Cardiac muscle cell (in vitro differentiated cells and primary cell): Measurements from ENCODE around the gene NTNG1. TPM values are rescaled to one million over a fixed set of nuclear protein-coding genes. Genes with fewer than 3 reads are reported as not detected.

Source experiments
- DNase-seq, 2 donors: peaks; one replicate each; pipeline versions ENCODE4 v3.0.0 to v3.0.0-alpha.2; 2010 to 2017; ENCODE audit warnings: low read depth in 1 of 2, low spot score in 1 of 2
- H3K27ac ChIP-seq: fragments of 200-600 bp; sonication (generic); 2 replicates; pipeline ENCODE4 v1.5.1; 2016
- H3K27me3 ChIP-seq: fragments of 200-600 bp; sonication (generic); 2 replicates; pipeline ENCODE4 v1.6.0; 2016; ENCODE audit warnings: control low read depth
- H3K36me3 ChIP-seq: fragments of 200-600 bp; sonication (generic); 2 replicates; pipeline ENCODE4 v1.5.1; 2016; ENCODE audit warnings: control low read depth
- H3K4me1 ChIP-seq: fragments of 200-600 bp; sonication (generic); 2 replicates; pipeline ENCODE4 v1.8.1; 2017; ENCODE audit warnings: low read depth, mild to moderate bottlenecking, mixed run types
- H3K4me3 ChIP-seq: fragments of 200-600 bp; sonication (generic); 2 replicates; pipeline ENCODE4 v1.5.1; 2016; ENCODE audit warnings: mild to moderate bottlenecking
- H3K9me3 ChIP-seq: fragments of 200-600 bp; sonication (generic); 2 replicates; pipeline ENCODE4 v1.5.1; 2017; ENCODE audit warnings: low read depth, mild to moderate bottlenecking, control low read depth
- polyA plus RNA-seq: library from polyadenylated mRNA; unstranded; fragments of >200 nt; fragmentation: Nextera tagmentation; extraction: Ambion mirVana; gene quantifications from 2 replicates; pipeline ENCODE4 v1.2.1, GENCODE V29; 2016
- total RNA-seq: library from RNA; depleted of rRNA; stranded (reverse); fragments of >200 nt; gene quantifications from 2 replicates; pipeline ENCODE4 v1.2.3, GENCODE V29; 2016
- TF ChIP-seq, protein P1 (sequence below): IDR thresholded peaks from 2 replicates; pipeline ENCODE4 v1.5.1; 2012; ENCODE audit warnings: low read depth, mild to moderate bottlenecking, low read length

NTNG1 gene
- total and polyA plus RNA-seq, 2 experiments from 2014 or later, result 0.12 TPM; not detected in 1

DNA sequence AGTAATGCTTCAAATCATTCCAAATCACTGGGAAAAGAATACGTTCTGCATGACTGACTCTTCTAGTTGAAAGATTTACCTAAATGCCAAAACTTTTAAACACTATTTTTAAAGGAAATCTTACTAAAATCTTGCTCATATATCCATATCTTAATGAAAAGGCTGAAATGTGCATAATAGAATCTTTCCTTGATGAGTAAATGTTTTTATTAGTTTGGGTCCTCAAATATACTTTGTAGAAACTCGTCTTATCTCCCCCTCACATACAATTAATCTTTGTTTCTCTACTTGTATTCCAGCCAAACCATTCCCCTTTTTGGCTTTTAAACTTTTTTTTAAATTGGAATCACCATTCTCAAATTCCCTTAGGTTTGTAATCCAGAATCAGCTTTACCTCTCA lies 110.2 kb downstream of the NTNG1 start:
- Histone ChIP-seq H3K9me3 (no peaks in the 10 kb centered on the region), H3K4me3 (no peak overlapping the region), H3K36me3 (no peaks in the 10 kb centered on the region), H3K4me1 (no peaks in the 10 kb centered on the region), H3K27ac (no peak overlapping the region), H3K27me3 (no peaks in the 10 kb centered on the region)
- TF ChIP-seq, protein P1, sequence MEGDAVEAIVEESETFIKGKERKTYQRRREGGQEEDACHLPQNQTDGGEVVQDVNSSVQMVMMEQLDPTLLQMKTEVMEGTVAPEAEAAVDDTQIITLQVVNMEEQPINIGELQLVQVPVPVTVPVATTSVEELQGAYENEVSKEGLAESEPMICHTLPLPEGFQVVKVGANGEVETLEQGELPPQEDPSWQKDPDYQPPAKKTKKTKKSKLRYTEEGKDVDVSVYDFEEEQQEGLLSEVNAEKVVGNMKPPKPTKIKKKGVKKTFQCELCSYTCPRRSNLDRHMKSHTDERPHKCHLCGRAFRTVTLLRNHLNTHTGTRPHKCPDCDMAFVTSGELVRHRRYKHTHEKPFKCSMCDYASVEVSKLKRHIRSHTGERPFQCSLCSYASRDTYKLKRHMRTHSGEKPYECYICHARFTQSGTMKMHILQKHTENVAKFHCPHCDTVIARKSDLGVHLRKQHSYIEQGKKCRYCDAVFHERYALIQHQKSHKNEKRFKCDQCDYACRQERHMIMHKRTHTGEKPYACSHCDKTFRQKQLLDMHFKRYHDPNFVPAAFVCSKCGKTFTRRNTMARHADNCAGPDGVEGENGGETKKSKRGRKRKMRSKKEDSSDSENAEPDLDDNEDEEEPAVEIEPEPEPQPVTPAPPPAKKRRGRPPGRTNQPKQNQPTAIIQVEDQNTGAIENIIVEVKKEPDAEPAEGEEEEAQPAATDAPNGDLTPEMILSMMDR, result no peak
- DNase-seq, result no peak

DNA sequence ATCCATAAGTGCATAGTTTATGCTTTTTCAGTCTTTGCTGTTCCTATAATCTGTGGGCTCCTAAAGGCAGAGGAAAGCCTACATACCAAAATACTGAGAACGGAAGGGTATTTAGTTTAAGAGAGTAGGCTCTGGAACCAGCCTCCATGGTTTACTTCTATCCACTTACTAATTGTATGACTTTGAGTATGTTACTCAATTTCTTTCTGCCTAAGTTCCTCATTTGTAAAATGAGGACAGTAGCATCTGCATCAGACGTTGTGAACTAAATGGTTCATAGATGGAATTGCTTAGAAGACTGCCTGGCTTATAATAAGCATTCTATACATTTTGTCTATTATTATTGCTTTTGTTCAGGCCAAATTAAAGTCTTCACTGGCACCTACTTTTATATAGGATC lies 111.0 kb downstream of the NTNG1 start:
- H3K27ac ChIP-seq, result no peak overlapping the region
- H3K36me3 ChIP-seq, result no peaks in the 10 kb centered on the region
- TF ChIP-seq, protein P1, result no peak
- no peaks in the 10 kb centered on the region for H3K27me3 ChIP-seq
- H3K4me1 ChIP-seq, result no peaks in the 10 kb centered on the region
- no peak for DNase-seq
- H3K4me3 ChIP-seq, result no peak overlapping the region
- no peaks in the 10 kb centered on the region for H3K9me3 ChIP-seq

DNA sequence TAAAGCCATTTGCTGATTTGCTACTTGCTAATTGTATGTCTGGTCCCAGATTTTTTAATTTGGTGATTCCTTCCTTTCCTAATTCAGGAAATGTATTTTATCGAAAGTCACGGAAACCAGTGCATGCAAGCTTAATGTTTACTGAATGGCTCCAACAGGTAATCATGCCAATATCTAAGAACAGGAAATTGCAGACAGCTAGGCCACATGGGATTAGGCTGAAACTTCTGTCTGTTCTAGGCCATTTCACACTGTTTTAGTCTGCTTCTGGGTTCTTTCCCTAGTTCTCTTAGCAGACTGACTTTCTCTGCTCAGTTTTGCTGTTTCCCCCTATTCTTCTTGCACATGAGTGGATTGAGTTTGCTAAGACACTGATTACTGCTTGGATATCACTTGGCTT lies 111.4 kb downstream of the NTNG1 start:
- no peaks in the 10 kb centered on the region for H3K36me3 ChIP-seq
- H3K4me3 ChIP-seq, result no peak overlapping the region
- TF ChIP-seq, protein P1, result no peak
- no peaks in the 10 kb centered on the region for H3K9me3 ChIP-seq
- no peaks in the 10 kb centered on the region for H3K27me3 ChIP-seq
- DNase-seq, result no peak
- no peak overlapping the region for H3K27ac ChIP-seq
- no peaks in the 10 kb centered on the region for H3K4me1 ChIP-seq

DNA sequence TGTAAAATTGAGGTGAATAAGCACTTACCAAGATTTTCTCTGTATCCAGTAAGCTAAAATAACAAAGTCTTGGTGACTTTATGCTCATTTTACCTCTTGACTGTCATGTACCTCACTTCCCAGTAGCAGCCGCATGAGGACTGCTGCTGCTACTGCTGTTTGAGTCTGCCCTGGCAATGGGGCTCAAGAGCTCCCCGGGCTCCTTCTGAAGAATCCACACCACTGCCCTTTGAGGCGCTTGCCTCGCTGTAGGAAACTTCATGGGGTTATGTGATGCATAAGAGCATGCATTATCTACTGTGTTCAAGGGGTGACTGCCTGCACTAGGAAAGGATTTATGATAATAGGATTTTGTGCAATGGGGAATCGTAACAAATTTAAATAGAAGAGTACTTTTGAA lies 113.5 kb downstream of the NTNG1 start:
- DNase-seq, result peak in 1 of 2 donors; percentile 34
- TF ChIP-seq, protein P1, result no peak
- H3K27ac ChIP-seq, result no peak overlapping the region
- H3K36me3 ChIP-seq, result no peaks in the 10 kb centered on the region
- H3K4me1 ChIP-seq, result no peaks in the 10 kb centered on the region
- H3K4me3 ChIP-seq, result no peak overlapping the region
- H3K27me3 ChIP-seq, result no peaks in the 10 kb centered on the region
- no peaks in the 10 kb centered on the region for H3K9me3 ChIP-seq

GRCh38 chr1:107255469-107255868 lies 114.6 kb downstream of the NTNG1 start:
- TF ChIP-seq, protein P1, result no peak
- no peak overlapping the region for H3K27ac ChIP-seq
- no peaks in the 10 kb centered on the region for H3K27me3 ChIP-seq
- no peaks in the 10 kb centered on the region for H3K9me3 ChIP-seq
- H3K36me3 ChIP-seq, result no peaks in the 10 kb centered on the region
- H3K4me3 ChIP-seq, result no peak overlapping the region
- H3K4me1 ChIP-seq, result no peaks in the 10 kb centered on the region
- DNase-seq, result no peak
